Dermis lymphatic vessel endothelial cell (primary cell): ENCODE results near the gene ABCC10. TPM values are rescaled to one million over a fixed set of nuclear protein-coding genes. Genes with fewer than 3 reads are reported as not detected.

ENCODE experiments used
- total RNA-seq: library from RNA; depleted of rRNA; stranded (reverse); fragments of >200 nt; gene quantifications from 2 replicates; pipeline ENCODE4 v1.2.1, GENCODE V29; 2014

Gene ABCC10, protein sequence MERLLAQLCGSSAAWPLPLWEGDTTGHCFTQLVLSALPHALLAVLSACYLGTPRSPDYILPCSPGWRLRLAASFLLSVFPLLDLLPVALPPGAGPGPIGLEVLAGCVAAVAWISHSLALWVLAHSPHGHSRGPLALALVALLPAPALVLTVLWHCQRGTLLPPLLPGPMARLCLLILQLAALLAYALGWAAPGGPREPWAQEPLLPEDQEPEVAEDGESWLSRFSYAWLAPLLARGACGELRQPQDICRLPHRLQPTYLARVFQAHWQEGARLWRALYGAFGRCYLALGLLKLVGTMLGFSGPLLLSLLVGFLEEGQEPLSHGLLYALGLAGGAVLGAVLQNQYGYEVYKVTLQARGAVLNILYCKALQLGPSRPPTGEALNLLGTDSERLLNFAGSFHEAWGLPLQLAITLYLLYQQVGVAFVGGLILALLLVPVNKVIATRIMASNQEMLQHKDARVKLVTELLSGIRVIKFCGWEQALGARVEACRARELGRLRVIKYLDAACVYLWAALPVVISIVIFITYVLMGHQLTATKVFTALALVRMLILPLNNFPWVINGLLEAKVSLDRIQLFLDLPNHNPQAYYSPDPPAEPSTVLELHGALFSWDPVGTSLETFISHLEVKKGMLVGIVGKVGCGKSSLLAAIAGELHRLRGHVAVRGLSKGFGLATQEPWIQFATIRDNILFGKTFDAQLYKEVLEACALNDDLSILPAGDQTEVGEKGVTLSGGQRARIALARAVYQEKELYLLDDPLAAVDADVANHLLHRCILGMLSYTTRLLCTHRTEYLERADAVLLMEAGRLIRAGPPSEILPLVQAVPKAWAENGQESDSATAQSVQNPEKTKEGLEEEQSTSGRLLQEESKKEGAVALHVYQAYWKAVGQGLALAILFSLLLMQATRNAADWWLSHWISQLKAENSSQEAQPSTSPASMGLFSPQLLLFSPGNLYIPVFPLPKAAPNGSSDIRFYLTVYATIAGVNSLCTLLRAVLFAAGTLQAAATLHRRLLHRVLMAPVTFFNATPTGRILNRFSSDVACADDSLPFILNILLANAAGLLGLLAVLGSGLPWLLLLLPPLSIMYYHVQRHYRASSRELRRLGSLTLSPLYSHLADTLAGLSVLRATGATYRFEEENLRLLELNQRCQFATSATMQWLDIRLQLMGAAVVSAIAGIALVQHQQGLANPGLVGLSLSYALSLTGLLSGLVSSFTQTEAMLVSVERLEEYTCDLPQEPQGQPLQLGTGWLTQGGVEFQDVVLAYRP (N-terminal part only)
- 11.6 and 12.1 TPM in 2 replicates for total RNA-seq

DNA sequence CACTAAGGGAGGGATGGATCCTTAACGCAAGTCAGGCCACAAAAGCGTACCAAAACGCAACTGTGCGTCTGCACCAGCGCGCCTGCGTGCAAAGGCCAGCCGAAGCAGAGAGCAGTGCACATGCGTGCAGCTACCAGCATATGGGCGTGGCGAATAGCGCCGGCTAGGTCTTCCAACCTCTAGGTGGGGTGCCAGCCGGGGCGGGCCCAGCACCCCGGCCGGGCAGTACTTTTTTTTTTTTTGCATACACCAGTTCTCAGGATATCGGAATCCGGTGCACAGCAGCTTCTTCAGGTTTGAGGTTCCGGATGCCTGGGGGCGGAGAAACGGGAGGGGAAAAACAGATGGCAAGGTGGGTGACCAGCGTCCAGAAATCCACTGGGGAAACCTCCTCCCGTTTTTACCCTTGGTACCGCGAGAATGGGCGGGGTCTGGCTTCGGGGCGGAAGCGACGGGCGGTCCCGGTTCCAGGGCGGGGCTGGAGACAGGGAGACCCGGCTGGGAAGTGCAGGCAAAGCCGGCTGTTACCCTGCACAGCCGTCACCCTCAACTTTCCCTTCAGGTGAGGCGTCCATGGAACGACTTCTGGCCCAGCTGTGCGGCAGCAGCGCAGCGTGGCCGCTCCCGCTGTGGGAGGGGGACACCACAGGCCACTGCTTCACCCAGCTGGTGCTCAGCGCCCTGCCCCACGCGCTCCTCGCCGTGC, at the start of gene ABCC10:
TSS of gene ABCC10 (plus strand) at position 136 of the 706 bp plus-strand sequence. CDS start at position 574, 438 bp downstream.

DNA sequence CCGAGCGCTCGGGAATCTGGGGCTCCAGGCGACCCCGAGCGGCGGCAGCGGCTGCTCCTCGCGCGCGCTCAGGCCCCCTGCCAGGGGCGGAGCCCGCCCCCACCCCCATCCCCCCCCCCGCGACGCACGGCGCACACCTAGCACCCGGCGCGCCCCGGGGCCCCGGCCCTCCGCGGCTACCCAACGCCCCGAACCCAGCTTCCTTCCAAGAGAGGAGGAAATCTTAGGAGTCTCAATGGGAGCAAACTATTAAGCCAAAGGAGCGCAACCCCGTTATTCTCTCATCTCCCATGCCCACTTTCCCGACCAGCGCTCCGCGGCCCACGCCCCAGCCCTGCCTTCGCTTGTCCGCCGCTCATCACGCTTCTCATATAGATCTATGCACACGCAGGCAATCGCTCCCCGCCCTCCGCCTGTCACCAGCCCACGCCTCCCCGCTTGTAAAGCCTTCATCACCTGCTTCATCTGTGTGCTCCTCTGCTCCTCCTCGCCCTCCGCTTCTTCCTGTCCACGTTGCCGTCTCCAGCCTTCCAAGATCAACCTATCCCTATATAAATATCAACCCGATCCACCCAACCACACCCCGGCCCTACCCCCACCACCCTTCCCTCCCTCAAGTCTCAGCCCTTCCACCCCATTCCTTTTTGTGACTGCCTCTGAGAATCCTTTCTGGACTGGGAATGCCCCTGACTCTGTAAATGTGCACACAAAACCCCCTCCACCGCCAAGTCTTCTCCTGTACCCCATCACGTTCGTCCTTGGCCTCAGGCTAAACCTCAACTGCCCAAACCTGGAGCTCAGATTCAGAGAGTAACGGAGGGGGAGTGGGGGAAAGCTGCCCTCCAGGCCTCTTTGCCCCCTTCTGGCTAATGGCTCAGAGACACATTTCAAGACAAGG, 28.4 kb downstream of the ABCC10 start, which contains the start of gene DLK2:
TSS of gene DLK2 (minus strand) at position 18 of the 898 bp plus-strand sequence. CDS start 723 bp downstream, outside the sequence.

DNA sequence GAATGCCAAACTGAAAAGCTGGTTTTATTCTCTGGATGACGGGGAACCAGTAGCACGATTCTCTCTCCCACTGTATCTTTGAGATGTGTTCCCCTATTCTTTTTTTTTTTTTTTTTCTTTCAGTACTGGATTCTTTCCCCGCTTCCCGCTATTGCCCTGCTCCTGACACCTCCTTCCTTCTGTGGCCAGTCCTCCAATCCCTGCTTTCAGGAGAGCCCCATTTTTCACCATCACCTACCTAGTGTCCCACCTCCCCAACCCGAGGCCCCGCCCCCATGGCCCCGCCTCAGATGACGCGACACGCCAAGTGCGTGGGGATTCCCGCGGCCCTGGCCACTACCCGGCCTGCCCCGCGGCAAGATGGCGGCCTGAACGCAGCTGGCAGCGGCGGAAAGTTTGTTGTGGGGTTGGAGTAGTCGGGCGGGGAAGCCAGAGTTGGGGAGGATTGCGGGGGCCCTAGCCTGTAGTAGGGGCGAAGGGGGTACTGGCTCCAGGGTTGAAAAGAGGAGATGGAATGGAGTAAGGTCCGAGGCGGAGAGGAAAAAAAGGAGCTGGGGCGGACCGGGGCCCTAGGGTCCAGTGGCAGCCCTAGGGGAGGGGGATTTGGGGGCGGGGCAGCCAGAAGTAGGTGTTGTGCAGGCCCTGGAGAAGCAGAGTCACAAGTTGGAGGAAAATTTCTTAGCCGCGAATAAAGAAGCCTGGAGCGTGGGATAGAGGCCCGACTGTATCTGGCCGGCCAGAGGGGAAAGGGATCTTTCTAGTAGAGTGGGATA, 50.1 kb downstream of the ABCC10 start, which contains the start of gene TJAP1:
TSS of gene TJAP1 (plus strand) at position 336 of the 773 bp plus-strand sequence. CDS start 21,432 bp downstream, outside the sequence.

Other genes with a start within 250 kb of the ABCC10 start
- 16.9 and 17.9 TPM in 2 replicates for gene CUL9, start 245.3 kb upstream of the ABCC10 start, total RNA-seq
- gene DNPH1, start 198.1 kb upstream of the ABCC10 start, total RNA-seq: 44.8 and 59.2 TPM in 2 replicates
- gene TTBK1, start 184.1 kb upstream of the ABCC10 start, total RNA-seq: not detected in 2 replicates
- gene SLC22A7, start 129.3 kb upstream of the ABCC10 start, total RNA-seq: not detected in 2 replicates
- gene CRIP3, start 118.7 kb upstream of the ABCC10 start, total RNA-seq: not detected in 2 replicates
- gene ZNF318, start 57.9 kb upstream of the ABCC10 start, total RNA-seq: 5.4 and 7.6 TPM in 2 replicates
- gene DLK2, start 28.0 kb downstream of the ABCC10 start, total RNA-seq: 0.33 and 0.60 TPM in 2 replicates
- gene TJAP1, start 50.0 kb downstream of the ABCC10 start, total RNA-seq: 8.0 and 11.6 TPM in 2 replicates
- gene LRRC73, start 82.8 kb downstream of the ABCC10 start, total RNA-seq: 0.09 and 0.11 TPM in 2 replicates
- 97.2 and 114 TPM in 2 replicates for gene YIPF3, start 89.4 kb downstream of the ABCC10 start, total RNA-seq
- gene POLR1C, start 89.5 kb downstream of the ABCC10 start, total RNA-seq: 31.1 and 42.1 TPM in 2 replicates
- gene XPO5, start 148.5 kb downstream of the ABCC10 start, total RNA-seq: 19.9 and 23.8 TPM in 2 replicates
- gene POLH, start 148.6 kb downstream of the ABCC10 start, total RNA-seq: 8.7 and 12.5 TPM in 2 replicates
- gene GTPBP2, start 201.7 kb downstream of the ABCC10 start, total RNA-seq: 29.9 and 37.3 TPM in 2 replicates
- 15.8 and 17.2 TPM in 2 replicates for gene MAD2L1BP, start 208.3 kb downstream of the ABCC10 start, total RNA-seq
- gene RSPH9, start 217.5 kb downstream of the ABCC10 start, total RNA-seq: 0.17 and 0.33 TPM in 2 replicates